HL-60 (cell line): ENCODE data around the gene LMTK2.

Experiments
- POLR2AphosphoS5 ChIP-seq: IDR thresholded peaks from 2 replicates; pipeline ENCODE4 v1.6.1; 2012; ENCODE audit warnings: low read depth
- TF ChIP-seq, protein P1 (sequence below): IDR thresholded peaks from one replicate; pipeline ENCODE4 v1.5.1; 2011; ENCODE audit warnings: low read length, control low read depth, inconsistent platforms; ENCODE audit not compliant: insufficient read depth

DNA sequence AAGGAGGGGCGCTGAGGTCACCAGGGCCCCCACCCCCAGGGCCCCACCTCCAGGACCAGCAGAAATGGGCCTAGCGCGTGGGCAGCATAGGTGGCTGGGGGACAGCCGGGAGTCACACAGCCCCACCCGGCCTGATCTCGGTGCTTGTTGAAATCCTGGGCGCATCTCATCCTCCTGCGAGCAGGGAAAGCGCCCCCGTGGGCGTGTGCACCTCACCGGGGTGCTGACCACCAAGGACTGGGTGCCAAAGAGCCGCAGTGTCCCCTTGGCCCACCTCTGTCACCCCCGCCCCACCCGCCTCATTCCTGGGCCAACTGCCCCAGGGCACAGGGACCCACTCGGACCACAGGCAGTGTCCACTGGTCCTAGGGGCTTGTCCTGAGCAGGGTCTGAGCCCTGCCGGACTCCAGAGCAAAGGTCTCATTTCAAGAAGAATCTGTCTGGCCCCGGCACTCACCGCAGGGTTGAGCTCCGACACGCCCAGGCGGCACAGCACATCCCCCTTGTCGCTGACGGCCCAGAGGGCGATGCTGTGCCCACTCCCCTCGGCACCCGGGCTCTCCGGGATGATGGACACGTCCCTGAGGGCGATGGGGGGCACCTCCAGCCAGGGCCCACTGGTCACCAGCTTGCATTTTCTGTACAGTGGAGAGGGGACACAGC lies 116.0 kb downstream of the LMTK2 start:
- TF ChIP-seq POLR2AphosphoS5, result no peak
- TF ChIP-seq, protein P1, sequence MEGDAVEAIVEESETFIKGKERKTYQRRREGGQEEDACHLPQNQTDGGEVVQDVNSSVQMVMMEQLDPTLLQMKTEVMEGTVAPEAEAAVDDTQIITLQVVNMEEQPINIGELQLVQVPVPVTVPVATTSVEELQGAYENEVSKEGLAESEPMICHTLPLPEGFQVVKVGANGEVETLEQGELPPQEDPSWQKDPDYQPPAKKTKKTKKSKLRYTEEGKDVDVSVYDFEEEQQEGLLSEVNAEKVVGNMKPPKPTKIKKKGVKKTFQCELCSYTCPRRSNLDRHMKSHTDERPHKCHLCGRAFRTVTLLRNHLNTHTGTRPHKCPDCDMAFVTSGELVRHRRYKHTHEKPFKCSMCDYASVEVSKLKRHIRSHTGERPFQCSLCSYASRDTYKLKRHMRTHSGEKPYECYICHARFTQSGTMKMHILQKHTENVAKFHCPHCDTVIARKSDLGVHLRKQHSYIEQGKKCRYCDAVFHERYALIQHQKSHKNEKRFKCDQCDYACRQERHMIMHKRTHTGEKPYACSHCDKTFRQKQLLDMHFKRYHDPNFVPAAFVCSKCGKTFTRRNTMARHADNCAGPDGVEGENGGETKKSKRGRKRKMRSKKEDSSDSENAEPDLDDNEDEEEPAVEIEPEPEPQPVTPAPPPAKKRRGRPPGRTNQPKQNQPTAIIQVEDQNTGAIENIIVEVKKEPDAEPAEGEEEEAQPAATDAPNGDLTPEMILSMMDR, result no peak
